DMS53 treated with DMSO at 0.1 percent for 48 hours (cell line): ENCODE data around the gene ADPRH.
"Not testable (repeated sequence)": the region's sequence is repeated elsewhere in the genome, so short reads cannot be mapped to it uniquely, and the experiment has no call there.

Experiments used
- DNase-seq: peaks from one replicate; lab custom pipeline; 2025; ENCODE audit not compliant: unreplicated experiment; lab: John Stamatoyannopoulos, UW

The ADPRH gene

DNA sequence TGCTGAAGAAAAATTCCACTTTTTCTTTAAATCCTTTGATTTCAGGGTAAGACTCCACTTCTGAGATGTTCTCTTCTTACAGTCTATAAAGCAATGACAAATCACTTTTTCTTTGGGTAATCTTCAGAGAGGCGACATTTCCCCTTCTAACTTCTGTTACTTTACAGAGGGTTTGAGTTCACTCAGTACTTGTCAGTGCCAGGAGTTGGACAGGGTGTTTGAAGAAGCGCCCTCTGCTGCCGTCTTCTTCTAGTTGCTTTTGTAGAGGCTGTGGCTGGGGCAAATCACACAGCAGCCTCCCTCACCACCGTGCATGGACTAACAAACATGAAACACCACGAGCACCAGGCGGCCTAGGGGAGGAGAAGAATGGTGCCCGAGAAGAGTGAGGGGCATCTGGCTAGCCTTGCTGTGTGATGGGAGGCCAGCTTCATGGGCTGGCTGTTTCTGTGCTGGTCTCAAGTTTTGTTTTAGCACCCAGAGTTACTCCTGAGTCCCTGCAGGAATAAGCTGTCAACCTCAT lies 19.8 kb upstream of the ADPRH start, which contains the start of gene CD80:
CD80 (minus strand) TSS at position 174 of the 523 bp plus-strand sequence. CDS start 1,886 bp downstream, outside the sequence.
- DNase-seq: peak; percentile 14

DNA sequence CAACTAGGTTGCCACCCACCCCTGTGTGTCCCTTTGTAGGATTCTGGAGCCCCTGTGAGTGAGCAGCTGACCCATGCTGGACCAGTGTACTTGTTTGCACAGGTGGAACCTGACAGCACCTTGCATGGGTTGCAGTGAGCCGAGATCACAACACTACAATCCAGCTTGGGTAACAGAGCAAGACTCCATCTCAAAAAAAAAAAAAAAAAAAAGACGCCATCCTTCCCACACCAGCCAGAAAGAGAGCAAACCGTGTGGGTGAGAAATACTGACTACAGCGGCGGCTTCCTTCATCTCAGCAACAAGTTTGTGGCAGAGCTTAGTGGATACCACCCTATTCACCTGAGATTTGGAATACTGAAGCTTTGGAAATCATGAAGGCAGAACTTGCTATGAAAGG lies 19.1 kb upstream of the ADPRH start:
- DNase-seq: no peak

DNA sequence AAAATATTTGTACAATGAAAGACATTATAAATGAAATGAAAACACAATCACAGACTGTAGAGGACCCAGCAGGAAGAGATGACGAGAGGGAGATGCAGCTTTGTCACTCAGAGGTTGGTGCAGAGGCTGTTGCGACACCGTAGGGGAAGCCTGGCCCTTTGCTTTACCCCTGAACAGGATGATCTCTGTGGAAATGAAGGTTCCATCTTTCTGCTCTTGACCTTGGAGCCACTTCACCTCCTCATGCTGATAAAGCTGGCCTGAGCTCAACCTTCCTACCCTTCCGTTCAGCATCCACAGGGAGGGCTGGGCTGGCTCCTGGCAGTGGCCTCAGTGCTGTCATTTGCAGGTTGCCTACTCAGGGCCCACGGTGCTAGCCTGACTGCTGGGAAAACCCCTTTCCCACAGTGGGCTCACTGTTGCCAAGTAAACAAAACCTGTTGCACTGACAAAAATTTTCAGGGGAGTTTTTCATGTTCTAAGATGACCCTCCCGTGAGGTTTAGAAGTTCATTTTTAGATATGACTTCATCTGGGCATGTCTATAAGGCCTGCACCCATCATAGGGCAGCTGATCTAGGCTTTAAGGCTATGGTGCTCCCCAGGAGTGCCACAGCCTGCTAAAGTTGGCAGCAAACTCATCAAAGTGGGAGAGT lies 16.9 kb upstream of the ADPRH start:
- no peak for DNase-seq

DNA sequence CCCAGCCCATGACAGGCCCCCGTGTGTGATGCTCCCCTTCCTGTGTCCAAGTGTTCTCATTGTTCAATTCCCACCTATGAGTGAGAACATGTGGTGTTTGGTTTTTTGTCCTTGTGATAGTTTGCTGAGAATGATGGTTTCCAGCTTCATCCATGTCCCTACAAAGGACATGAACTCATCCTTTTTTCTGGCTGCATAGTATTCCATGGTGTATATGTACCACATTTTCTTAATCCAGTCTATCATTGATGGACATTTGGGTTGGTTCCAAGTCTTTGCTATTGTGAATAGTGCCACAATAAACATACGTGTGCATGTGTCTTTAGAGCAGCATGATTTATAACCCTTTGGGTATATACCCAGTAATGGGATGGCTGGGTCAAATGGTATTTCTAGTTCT lies 16.0 kb upstream of the ADPRH start:
- not testable (repeated sequence) for DNase-seq

DNA sequence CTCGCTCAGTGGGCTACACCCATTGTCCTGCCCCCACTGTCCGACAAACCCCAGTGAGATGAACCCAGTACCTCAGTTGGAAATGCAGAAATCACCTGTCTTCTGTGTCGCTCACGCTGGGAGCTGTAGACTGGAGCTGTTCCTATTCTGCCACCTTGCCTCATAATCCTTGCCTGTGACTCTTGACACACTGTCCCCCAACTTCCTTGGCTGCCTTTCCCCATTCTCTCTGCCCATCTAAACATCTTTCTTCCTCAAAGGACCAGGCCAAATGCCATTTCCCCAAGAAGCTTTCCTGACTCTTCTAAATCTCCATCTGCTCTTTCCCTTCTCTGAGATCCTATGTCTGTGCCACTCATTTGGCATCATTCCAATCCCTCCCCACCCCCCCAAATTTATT lies 10.1 kb upstream of the ADPRH start:
- DNase-seq: no peak

DNA sequence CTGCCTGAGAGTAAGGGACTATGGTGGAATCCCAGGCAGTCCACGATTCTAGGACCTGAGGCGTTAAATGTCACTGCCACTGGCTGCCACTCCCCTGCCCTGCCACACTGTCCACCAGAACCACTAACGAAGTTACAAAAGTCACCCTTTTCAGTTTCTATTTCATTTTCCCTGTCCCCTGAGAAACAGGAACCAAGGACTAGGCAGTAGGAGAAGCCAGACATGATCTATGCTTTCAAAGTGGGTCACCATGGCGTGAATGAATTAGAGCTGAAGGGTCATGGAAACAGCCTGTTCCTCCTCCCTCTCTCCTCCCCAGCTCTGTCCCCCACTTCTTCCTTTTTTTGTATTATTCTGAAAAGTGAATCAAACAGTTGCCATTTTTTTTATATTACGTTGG lies 9.1 kb upstream of the ADPRH start:
- no peak for DNase-seq

DNA sequence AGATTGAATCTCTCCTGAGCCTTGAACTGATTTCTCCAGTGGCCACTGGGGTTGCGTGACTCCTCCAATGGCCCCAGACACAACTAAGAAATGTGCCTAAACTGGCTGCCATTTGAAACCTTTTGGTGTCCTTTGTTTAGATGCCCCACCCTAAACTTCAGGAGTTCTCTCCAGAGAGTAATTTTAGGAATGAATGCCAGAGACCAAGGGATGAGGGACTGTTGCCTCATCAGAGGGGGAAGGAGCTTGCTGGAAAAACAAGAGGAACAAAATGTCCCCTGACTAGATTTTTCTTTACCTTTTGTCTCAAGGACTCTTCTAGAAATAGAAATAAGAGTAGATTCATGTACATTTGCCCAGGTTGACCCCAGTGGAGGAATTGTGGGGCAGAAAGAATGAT lies 8.1 kb upstream of the ADPRH start:
- no peak for DNase-seq

DNA sequence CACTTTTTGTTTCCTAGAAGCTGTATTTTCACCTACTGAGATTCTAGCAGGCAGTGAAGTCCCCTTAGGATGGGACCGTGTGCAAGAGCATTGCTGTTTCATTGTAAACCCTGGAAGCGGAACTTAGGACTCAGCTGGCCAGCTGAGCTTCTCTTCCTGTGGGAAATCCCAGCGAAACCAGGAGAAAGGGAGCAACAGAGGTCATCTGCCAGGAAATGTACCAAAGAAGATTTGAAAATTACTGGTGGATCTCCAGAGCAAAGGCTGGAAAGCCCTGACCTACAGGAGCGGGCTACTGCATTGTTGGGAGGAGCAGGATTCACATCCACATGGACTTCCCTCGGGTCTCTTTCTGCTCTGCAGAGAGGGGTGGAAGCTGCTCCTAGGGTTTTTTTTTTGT lies 7.6 kb upstream of the ADPRH start:
- no peak for DNase-seq

DNA sequence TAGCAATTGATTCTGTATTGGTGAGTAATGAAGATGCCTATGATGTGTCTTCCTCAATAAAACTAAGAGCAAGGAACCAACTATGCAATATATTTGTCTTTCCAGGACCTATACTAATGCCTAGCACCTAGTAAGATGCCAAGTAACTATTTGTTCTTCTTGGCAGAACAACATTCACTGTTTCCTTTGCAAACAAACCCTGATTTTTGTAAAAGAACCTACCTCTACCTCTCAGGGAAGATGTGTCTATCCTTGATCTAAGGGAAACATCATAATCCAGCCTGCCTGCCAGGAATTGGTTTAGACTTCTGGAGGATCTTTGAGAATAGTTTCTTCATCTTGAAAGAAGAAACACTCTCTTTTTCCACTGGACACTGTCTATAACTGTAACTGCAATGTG lies 3.8 kb upstream of the ADPRH start:
- DNase-seq: no peak

DNA sequence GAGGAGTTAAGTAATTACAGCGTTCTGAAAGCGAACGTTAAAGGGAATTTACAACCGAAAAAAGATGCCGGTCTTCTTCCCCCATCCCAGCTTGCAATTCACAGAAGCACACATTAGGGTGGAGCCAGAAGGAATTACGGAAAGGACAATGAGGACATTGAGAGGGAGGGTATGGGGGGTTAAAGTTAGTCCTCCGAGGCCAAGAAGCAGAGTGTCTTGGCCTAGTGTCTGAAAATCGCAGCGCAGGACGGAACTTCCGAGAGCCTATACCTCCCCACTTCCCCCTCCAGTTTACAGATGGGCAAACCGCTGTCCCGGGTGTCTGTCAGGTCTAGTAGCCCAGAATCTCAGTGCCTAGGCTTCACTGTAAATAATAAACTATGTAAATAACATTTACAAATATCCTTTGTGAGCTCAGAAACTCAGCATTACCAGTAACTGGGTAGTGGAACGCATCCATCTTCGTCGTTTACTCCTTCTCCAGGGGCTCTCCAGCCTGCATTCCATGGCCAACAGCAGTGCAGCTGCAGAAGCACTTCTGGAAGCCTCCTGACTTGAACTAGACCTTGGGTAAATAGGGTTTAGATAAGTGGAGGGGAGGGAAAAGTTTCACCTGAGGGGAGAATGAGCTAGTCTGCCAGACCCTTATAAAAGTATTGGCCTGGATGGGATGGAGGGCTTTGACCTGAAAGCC lies 922 bp downstream of the ADPRH start:
- DNase-seq: no peak

DNA sequence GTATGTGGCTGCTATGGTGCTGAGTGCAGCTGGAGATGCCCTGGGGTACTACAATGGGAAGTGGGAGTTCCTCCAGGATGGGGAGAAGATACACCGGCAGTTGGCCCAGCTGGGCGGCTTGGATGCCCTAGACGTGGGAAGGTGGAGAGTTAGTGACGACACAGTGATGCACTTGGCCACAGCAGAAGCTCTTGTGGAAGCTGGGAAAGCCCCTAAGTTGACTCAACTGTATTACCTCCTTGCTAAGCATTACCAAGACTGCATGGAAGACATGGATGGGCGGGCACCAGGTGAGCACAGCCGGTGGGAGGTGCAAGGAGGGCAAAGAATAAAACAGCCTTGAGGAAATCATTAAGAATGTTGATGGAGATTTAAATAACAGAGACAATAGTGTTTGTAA lies 2.9 kb downstream of the ADPRH start:
- DNase-seq: no peak

DNA sequence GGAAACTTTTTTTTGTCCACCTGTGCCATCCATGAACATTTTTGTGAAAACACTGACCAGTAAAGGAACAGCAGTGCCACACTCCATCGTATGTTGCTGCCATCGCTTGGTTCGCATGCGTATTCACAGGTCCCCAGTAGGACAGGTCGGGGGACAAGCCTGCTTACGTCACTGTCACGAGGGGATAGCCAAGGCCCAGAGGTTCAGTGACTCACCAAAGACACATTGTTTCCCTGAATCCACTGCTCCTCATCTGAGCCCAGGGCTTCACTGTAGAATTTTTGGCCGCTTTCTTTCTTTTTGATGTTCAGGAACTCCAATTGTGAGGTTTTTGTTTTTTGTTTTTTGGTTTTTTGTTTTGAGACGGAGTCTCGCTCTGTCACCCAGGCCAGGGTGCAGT lies 5.9 kb downstream of the ADPRH start:
- DNase-seq: no peak

DNA sequence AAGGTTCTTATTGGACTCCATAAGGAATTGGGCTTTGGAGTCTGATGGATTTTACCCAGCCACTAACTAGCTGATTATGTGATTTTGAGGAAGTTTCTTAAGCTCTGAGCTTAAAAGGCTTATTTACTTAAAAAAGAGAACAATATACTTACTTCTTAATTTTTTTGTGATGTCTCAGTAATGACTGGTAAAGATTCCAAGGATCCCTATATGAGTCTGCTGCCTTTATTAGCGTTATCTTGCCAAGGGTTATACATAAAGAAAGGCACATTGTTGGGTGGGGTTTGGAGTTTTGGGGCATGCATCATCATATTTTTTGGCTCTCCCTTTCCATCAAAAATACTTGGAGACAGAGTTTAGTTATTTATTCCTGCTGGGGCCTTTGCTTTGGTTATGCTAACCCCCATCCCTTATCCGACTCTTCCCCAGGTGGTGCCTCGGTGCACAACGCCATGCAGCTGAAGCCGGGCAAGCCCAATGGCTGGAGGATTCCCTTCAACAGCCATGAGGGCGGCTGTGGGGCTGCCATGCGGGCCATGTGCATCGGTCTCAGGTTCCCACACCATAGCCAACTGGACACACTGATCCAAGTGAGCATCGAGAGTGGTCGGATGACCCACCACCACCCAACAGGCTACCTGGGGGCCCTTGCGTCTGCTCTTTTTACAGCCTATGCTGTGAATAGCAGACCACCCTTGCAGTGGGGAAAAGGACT lies 6.7 kb downstream of the ADPRH start:
- no peak for DNase-seq

DNA sequence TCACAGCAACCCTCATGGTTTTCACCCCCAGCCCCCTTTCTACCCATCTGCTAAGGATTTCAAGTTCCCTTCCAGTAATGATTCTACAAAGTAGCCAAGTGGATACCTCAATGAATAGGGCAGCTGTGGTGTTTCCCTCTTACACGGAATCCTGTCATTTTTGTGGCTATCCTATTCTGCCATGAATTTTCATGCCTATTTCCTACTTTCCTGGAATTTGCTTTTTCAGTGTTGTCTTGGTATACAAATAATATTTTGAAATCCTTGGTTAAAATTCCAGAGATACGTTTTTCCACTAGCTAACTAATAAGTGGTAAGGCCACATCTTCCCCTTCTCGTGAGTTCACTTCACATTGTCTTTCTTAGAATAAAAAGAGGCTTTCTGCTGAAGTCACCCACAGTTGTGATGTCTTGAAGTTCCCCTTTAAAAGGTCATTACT lies 7.5 kb downstream of the ADPRH start:
- no peak for DNase-seq

DNA sequence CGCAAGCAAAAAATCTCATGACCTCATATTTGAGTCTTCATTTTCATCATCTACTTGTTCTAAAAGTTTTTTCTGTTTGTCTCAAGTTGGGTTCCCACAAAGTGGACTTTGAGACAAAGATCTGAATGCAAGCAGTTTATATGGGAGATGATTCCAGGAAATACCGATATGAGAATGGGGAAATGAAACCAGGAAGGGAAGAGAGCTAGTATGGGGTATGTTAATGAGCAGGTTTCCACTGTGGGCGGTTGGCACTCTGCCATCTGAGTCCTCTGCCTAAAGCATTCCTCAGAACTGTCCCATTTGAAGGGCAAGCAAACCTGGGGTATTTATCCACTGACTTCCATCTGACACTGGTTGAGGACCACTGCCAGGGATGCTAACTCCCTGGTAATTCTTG lies 8.8 kb downstream of the ADPRH start:
- no peak for DNase-seq

DNA sequence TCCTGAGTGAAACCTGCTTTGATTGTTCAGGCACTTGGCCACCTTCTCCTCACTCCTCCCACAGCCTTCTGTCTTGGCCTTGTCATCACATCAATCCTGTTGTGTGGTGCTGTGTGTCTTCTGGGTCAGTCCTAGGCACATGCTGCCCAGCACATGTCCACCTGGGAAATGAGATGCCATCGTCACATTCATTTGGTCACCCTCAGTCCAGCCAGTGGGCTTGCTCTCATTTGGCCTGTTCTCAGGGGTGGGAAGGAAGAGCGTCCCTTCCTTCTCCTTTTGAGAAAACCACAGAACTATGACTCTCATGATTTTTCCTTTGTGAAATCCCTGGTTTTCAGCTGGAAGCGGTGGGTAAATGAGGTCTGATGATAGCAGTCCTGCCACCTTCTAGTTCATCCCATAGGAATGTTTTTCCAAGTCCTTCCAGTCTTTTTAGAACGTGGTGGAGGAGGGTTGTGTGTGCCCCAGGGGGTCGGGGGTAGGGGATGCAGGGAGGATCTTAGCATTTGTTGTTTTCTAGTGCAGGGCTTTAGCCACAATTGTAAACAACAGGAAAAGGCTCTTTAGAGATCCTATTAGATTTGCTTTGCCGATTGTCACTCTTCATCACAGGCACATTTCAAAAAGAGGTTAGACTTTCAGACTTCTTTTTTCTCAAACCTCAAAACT lies 9.9 kb downstream of the ADPRH start:
- DNase-seq: no peak

DNA sequence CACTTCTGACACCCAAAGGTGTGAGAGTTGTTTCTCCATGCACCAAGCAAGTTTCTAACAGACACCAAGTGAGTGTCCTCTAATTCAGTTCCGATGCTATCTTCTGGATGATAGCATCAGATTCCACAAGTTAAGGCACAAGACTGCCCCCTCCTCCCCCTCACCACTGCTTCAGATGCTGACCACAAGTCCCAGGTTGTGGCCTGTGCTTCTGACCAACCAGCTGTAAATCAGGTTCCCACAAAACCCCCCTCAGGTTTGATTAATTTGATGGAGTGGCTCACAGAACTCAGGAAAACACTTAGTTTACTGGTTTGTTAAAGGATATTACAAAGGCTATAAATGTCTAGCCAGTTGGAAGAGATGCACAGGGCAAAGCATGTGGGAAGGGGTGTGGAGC lies 11.4 kb downstream of the ADPRH start:
- DNase-seq: no peak

DNA sequence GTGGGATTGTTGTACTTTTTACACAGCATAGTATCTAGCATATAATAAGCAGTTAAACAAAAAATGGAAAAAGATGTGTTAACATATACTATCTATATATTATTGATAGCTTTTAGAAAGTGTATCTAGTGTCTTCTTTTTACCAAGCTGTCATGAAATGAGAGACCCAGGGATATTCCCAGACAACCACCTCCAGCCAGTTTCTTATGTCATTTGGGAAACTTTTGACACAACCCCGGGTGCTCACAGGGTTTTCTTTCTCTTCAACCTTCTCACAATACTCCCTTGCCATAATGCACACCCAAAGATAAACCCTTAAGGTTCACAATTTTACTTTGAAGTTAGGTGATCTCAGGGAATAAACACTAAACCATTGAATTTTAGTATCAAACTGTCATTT lies 13.6 kb downstream of the ADPRH start:
- DNase-seq: no peak

DNA sequence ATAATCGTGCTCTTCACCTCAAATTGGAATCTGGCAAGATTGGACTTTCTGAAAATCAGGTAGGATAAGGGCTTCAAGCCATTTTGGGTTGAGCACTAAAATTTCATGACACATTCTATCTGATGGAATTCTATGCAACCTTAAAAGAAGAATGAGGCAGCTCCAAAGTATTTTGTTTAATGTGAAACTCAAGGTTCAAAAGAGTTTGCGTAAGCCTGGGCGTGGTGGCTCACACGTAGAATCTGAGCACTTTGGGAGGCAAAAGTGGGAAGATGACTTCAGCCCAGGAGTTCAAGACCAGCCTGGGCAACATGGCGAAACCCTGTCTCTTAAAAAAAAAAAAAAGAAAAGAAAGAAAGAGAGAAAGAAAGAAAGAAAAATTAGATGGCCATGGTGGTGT lies 14.8 kb downstream of the ADPRH start:
- no peak for DNase-seq

DNA sequence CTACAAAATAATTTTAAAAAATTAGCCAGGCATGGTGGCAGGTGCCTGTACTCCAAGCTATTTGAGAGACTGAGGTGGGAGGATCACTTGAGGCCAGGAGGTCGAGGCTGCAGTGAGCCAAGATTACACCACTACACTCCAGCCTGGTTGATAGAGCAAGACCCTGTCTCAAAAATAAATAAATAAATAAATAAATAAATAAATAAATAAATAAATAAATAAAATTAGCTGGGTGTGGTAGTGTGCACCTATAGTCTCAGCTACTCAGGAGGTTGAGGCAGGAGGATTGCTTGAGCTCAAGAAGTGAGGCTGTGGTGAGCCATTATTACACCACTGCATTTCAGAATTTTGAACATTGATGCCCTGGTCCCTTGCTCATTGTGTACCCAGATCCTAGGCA lies 15.6 kb downstream of the ADPRH start:
- DNase-seq: not testable (repeated sequence)

DNA sequence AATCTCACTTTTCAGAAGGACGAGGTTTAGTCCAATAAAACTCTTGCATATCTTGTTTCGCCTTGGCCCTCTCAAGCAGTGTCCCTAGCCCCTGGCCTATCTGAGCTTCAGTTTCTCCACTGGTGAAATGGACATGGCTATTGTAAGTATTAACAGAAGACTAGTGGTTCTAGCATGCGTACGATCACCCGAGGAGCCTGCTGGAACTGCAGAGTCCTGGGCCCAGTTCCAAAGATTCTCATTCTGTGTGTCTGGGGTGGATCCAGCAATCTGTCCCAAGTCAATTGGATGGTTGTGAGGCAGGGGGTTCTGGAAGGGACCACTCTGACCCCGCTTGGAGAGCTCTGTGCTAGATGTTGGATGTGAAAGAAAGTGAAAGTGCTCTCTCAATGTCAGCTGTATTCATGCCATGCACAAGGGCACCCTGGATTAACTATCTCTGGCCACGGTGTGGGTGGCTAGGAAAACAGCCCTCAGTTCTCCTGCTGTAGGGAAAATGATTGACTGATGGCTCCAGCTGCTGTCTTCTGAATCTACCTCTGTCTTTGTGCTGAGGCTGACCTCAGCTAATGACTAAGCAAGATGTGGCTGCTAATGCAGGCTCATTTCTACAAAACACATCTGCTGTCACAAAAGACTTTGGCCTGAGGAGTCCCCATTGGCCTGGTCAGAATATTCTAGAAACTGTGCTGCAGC lies 16.5 kb downstream of the ADPRH start:
- no peak for DNase-seq
